IMR-90 (cell line): ENCODE results near the gene SPRR2A. TPM values are rescaled to one million over a fixed set of nuclear protein-coding genes. Genes with fewer than 3 reads are reported as not detected.

ENCODE experiments used
- ATAC-seq: fragments of 200-7000 bp; cut with Tn5 transposase; 2 replicates; pipeline ENCODE4 v1.9.1; 2020; ENCODE audit warnings: low read depth, mild to moderate bottlenecking, moderate library complexity
- BruUV-seq: library from RNA; stranded (reverse); fragments of 400-500 nt; replicated peaks from 2 replicates; lab custom pipeline; 2021; lab: Mats Ljungman, UMichigan
- CTCF ChIA-PET: fragments of 300-600 bp; formaldehyde crosslinking; extraction: SDS; loops from one replicate; lab custom pipeline; 2021; ENCODE audit warnings: antibody characterized with exemption; lab: Yijun Ruan, JAX
- POLR2A ChIA-PET: fragments of 300-600 bp; sonication (Branson Sonifier 250); formaldehyde crosslinking; loops from one replicate; lab custom pipeline; 2022; ENCODE audit warnings: antibody characterized with exemption; ENCODE audit not compliant: unreplicated experiment; lab: Charles Lee
- DNase-seq: peaks from one replicate; pipeline ENCODE4 v3.0.0; 2013
- H2AFZ ChIP-seq: replicated peaks from 2 replicates; pipeline ENCODE3; 2013; ENCODE audit warnings: low read length, mild to moderate bottlenecking; ENCODE audit not compliant: poor library complexity
- H2AK5ac ChIP-seq: 2 replicates; pipeline ENCODE4 v1.6.1; 2013; ENCODE audit warnings: low read depth, low read length, inconsistent platforms
- H2AK9ac ChIP-seq: replicated peaks from 2 replicates; pipeline ENCODE3; 2013; ENCODE audit warnings: mild to moderate bottlenecking, low read depth, low read length, moderate library complexity; ENCODE audit not compliant: poor library complexity
- H2BK120ac ChIP-seq: 2 replicates; pipeline ENCODE4 v1.6.1; 2013; ENCODE audit warnings: low read depth, low read length, inconsistent platforms
- H2BK15ac ChIP-seq: 3 replicates; pipeline ENCODE4 v1.6.1; 2013; ENCODE audit warnings: low read depth, low read length, inconsistent platforms
- H2BK20ac ChIP-seq: 2 replicates; pipeline ENCODE4 v1.6.1; 2013; ENCODE audit warnings: low read depth, mild to moderate bottlenecking, inconsistent platforms, low read length, moderate library complexity
- H2BK5ac ChIP-seq: 2 replicates; pipeline ENCODE4 v1.6.1; 2013; ENCODE audit warnings: mild to moderate bottlenecking, low read depth, low read length, inconsistent platforms; ENCODE audit not compliant: poor library complexity, severe bottlenecking
- H3K14ac ChIP-seq: replicated peaks from 2 replicates; pipeline ENCODE4 v1.6.1; 2013; ENCODE audit warnings: low read depth, low read length, inconsistent platforms
- H3K18ac ChIP-seq: 2 replicates; pipeline ENCODE4 v1.6.1; 2013; ENCODE audit warnings: low read depth, low read length, control low read depth
- H3K23ac ChIP-seq: 2 replicates; pipeline ENCODE4 v1.6.1; 2013; ENCODE audit warnings: low read depth, low read length, inconsistent platforms
- H3K27ac ChIP-seq: 2 replicates; pipeline ENCODE4 v1.5.1; 2013; ENCODE audit warnings: mild to moderate bottlenecking, control low read depth, low read length; ENCODE audit not compliant: insufficient read depth
- H3K27me3 ChIP-seq: 2 replicates; pipeline ENCODE4 v1.6.1; 2013; ENCODE audit warnings: low read length; ENCODE audit not compliant: control insufficient read depth, insufficient read depth
- H3K36me3 ChIP-seq: 2 replicates; pipeline ENCODE4 v1.6.1; 2013; ENCODE audit warnings: low read length, mixed read lengths; ENCODE audit not compliant: control insufficient read depth, insufficient read depth
- H3K4ac ChIP-seq: 2 replicates; pipeline ENCODE4 v1.6.1; 2013; ENCODE audit warnings: low read depth, low read length, inconsistent platforms
- H3K4me1 ChIP-seq: 2 replicates; pipeline ENCODE4 v1.6.1; 2013; ENCODE audit warnings: low read length, mixed read lengths; ENCODE audit not compliant: control insufficient read depth, insufficient read depth
- H3K4me2 ChIP-seq: 2 replicates; pipeline ENCODE4 v1.6.1; 2013; ENCODE audit warnings: low read depth, mild to moderate bottlenecking, control low read depth, low read length, moderate library complexity
- H3K4me3 ChIP-seq: 2 replicates; pipeline ENCODE4 v1.5.1; 2013; ENCODE audit warnings: low read depth, mild to moderate bottlenecking, control low read depth, low read length, moderate library complexity; ENCODE audit not compliant: insufficient read depth
- H3K56ac ChIP-seq: 2 replicates; pipeline ENCODE4 v1.6.1; 2013; ENCODE audit warnings: low read length, inconsistent platforms; ENCODE audit not compliant: insufficient read depth; ENCODE audit errors: extremely low read depth
- H3K79me1 ChIP-seq, 2 experiments: 2 replicates each; pipeline ENCODE4 v1.6.1; 2013; ENCODE audit warnings: low read length in 2 of 2, inconsistent platforms in 1 of 2, low read depth in 1 of 2
- H3K9ac ChIP-seq: 2 replicates; pipeline ENCODE4 v1.6.1; 2013; ENCODE audit warnings: low read depth, low read length, control low read depth
- H3K9me1 ChIP-seq: 2 replicates; pipeline ENCODE4 v1.6.1; 2013; ENCODE audit warnings: low read length, inconsistent platforms; ENCODE audit not compliant: insufficient read depth
- H3K9me3 ChIP-seq: 2 replicates; pipeline ENCODE4 v1.6.1; 2013; ENCODE audit warnings: low read length; ENCODE audit not compliant: control insufficient read depth, insufficient read depth
- H4K20me1 ChIP-seq: 2 replicates; pipeline ENCODE4 v1.6.1; 2013; ENCODE audit warnings: low read length, inconsistent platforms; ENCODE audit not compliant: insufficient read depth
- H4K5ac ChIP-seq: 2 replicates; pipeline ENCODE4 v1.6.1; 2013; ENCODE audit warnings: mild to moderate bottlenecking, low read depth, low read length, control low read depth
- H4K8ac ChIP-seq, 2 experiments: 2 replicates each; pipeline ENCODE4 v1.6.1; 2013; ENCODE audit warnings: low read depth in 2 of 2, low read length in 2 of 2, control low read depth in 1 of 2, inconsistent platforms in 1 of 2
- H4K91ac ChIP-seq: 2 replicates; pipeline ENCODE4 v1.6.1; 2013; ENCODE audit warnings: low read depth, low read length, inconsistent platforms; ENCODE audit not compliant: insufficient read depth
- ELK1 ChIP-seq: fragments of 150-350 bp; IDR thresholded peaks from 2 replicates; pipeline ENCODE4 v1.6.1; 2016; ENCODE audit warnings: low read depth, mild to moderate bottlenecking, low read length, moderate library complexity, borderline replicate concordance
- MAFK ChIP-seq: IDR thresholded peaks from 2 replicates; pipeline ENCODE4 v1.6.1; 2012; ENCODE audit warnings: low read depth, low read length, improper control_type of control experiment
- MXI1 ChIP-seq: IDR thresholded peaks from 2 replicates; pipeline ENCODE4 v1.6.1; 2012; ENCODE audit warnings: low read depth, mild to moderate bottlenecking, low read length, moderate library complexity, borderline replicate concordance
- NFE2L2 ChIP-seq: fragments of 150-350 bp; IDR thresholded peaks from 2 replicates; pipeline ENCODE4 v1.6.1; 2016; ENCODE audit warnings: low read depth, mild to moderate bottlenecking, low read length
- RAD21 ChIP-seq: IDR thresholded peaks from 2 replicates; pipeline ENCODE4 v1.6.1; 2012; ENCODE audit warnings: low read length, improper control_type of control experiment
- RFX5 ChIP-seq: IDR thresholded peaks from 2 replicates; pipeline ENCODE4 v1.8.0; 2012; ENCODE audit warnings: low read depth, mild to moderate bottlenecking, low read length, moderate library complexity
- WGBS, 2 experiments: methylation state at CpG; one replicate each; pipeline versions ENCODE4 v1.1.5 to v1.1.7; 2013; ENCODE audit warnings: missing lambda C conversion rate in 2 of 2; ENCODE audit not compliant: insufficient read length in 1 of 2; ENCODE audit errors: extremely low coverage in 2 of 2; 5-methylcytosine and 5-hydroxymethylcytosine counted together
- dilution Hi-C: fragments of 300-500 bp; cut with HindIII; formaldehyde crosslinking; loops from one replicate; pipeline ENCODE4 v1.14.3; 2018; ENCODE audit warnings: low sequenced_read_pairs; ENCODE audit not compliant: unreplicated experiment
- in situ Hi-C: fragments of 300-500 bp; cut with MboI; formaldehyde crosslinking; loops from 3 replicates; pipeline ENCODE4 v1.14.3; 2019; ENCODE audit warnings: low sequenced_read_pairs, inconsistent platforms, mixed read lengths
- intact Hi-C: fragments of 100-400 bp; cut with micrococcal nuclease; formaldehyde crosslinking; loops from 2 replicates; pipeline ENCODE4 v1.10.0; 2022
- polyA plus RNA-seq, 3 experiments: library from polyadenylated mRNA; depleted of rRNA; stranded (reverse); fragments of >200 nt; gene quantifications; 2 replicates each; pipeline ENCODE4 v1.2.3, GENCODE V29; 2012; ENCODE audit warnings: low replicate concordance in 1 of 3
- total RNA-seq: library from RNA; depleted of rRNA; stranded (reverse); fragments of >200 nt; gene quantifications from 2 replicates; pipeline ENCODE4 v1.2.3, GENCODE V29; 2012
- TF ChIP-seq, protein P1 (sequence below): conservative IDR thresholded peaks from 2 replicates; pipeline ENCODE4 v1.5.1; 2012; ENCODE audit warnings: mild to moderate bottlenecking, low read depth, low read length, improper control_type of control experiment
- TF ChIP-seq, protein P2 (sequence below): fragments of 150-350 bp; IDR thresholded peaks from 2 replicates; pipeline ENCODE4 v1.6.1; 2017; ENCODE audit warnings: mild to moderate bottlenecking, antibody characterized with exemption, low read length, low read depth

The SPRR2A gene
- total and polyA plus RNA-seq, 2 of the 4 experiments (the other 2 are of a cell fraction), result not detected

GRCh38 chr1:153058154-153058553, 842 bp upstream of the SPRR2A start:
- Histone ChIP-seq H2BK20ac (no peak overlapping the region), H3K9ac (no peak overlapping the region), H4K91ac (no peak overlapping the region), H3K23ac (no peak overlapping the region), H2BK5ac (no peak overlapping the region), H3K27me3 (no peaks in the 10 kb centered on the region), H2BK120ac (no peak overlapping the region), H3K9me1 (no peaks in the 10 kb centered on the region), H3K4ac (no peak overlapping the region), H4K20me1 (no peaks in the 10 kb centered on the region), H4K5ac (no peak overlapping the region), H3K4me1 (no peaks in the 10 kb centered on the region), H2AK5ac (no peak overlapping the region), H2AFZ (no peak overlapping the region), H3K9me3 (no peaks in the 10 kb centered on the region), H3K14ac (no peak overlapping the region), H3K56ac (no peak overlapping the region), H3K27ac (no peak overlapping the region), H3K4me2 (no peak overlapping the region), H4K8ac (no peak overlapping the region), H3K18ac (no peak overlapping the region), H3K4me3 (no peak overlapping the region), H3K79me1 (no peaks in the 10 kb centered on the region), H3K36me3 (no peaks in the 10 kb centered on the region), H2BK15ac (no peak overlapping the region), H2AK9ac (no peak overlapping the region)
- CTCF ChIA-PET, result no interaction called here
- no TSS peak for BruUV-seq
- TF ChIP-seq NFE2L2 (no peak), MAFK (no peak), ELK1 (no peak), MXI1 (no peak), RAD21 (no peak), RFX5 (no peak)
- TF ChIP-seq, protein P1, sequence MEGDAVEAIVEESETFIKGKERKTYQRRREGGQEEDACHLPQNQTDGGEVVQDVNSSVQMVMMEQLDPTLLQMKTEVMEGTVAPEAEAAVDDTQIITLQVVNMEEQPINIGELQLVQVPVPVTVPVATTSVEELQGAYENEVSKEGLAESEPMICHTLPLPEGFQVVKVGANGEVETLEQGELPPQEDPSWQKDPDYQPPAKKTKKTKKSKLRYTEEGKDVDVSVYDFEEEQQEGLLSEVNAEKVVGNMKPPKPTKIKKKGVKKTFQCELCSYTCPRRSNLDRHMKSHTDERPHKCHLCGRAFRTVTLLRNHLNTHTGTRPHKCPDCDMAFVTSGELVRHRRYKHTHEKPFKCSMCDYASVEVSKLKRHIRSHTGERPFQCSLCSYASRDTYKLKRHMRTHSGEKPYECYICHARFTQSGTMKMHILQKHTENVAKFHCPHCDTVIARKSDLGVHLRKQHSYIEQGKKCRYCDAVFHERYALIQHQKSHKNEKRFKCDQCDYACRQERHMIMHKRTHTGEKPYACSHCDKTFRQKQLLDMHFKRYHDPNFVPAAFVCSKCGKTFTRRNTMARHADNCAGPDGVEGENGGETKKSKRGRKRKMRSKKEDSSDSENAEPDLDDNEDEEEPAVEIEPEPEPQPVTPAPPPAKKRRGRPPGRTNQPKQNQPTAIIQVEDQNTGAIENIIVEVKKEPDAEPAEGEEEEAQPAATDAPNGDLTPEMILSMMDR, result no peak
- TF ChIP-seq, protein P2, sequence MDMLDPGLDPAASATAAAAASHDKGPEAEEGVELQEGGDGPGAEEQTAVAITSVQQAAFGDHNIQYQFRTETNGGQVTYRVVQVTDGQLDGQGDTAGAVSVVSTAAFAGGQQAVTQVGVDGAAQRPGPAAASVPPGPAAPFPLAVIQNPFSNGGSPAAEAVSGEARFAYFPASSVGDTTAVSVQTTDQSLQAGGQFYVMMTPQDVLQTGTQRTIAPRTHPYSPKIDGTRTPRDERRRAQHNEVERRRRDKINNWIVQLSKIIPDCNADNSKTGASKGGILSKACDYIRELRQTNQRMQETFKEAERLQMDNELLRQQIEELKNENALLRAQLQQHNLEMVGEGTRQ, result no peak
- WGBS, 2 experiments, result no CpG with 5 or more reads among the region's 2 CpGs
- intact Hi-C loops (no loop called here), in situ Hi-C loops (no loop called here), dilution Hi-C loops (no loop called here)
- DNase-seq (no peak), ATAC-seq (no peak)
- POLR2A ChIA-PET, result no interaction called here
